Lung (tissue), 12 donors: Measurements from ENCODE around the gene SPATA7. TPM values are rescaled to one million over a fixed set of nuclear protein-coding genes. Genes with fewer than 3 reads are reported as not detected.
"Not testable (repeated sequence)": the region's sequence is repeated elsewhere in the genome, so short reads cannot be mapped to it uniquely, and the experiment has no call there.

Experiments used
- ATAC-seq: fragments of 200-7000 bp; cut with Tn5 transposase; one replicate; pipeline ENCODE4 v1.9.1; 2020; ENCODE audit warnings: moderate number of reproducible peaks; ENCODE audit not compliant: insufficient read depth, low FRiP score
- DNase-seq, 3 donors: peaks; one replicate each; pipeline ENCODE4 v3.0.0-alpha.2; 2013 to 2017
- H3K27ac ChIP-seq, 2 donors: one replicate each; pipeline ENCODE4 v1.5.1; 2013; ENCODE audit warnings: mild to moderate bottlenecking in 2 of 2, moderate library complexity in 2 of 2, control low read depth in 1 of 2, inconsistent platforms in 1 of 2, low read depth in 1 of 2, low read length in 1 of 2
- H3K27me3 ChIP-seq, 3 donors: one replicate each; pipeline ENCODE4 v1.5.1; 2013; ENCODE audit warnings: low read length in 2 of 3; ENCODE audit not compliant: control insufficient read depth in 3 of 3, insufficient read depth in 3 of 3
- H3K36me3 ChIP-seq, 4 donors: one replicate each; pipeline ENCODE4 v1.5.1; 2013; ENCODE audit warnings: low read length in 4 of 4, mild to moderate bottlenecking in 1 of 4, moderate library complexity in 1 of 4; ENCODE audit not compliant: control insufficient read depth in 4 of 4, insufficient read depth in 4 of 4
- H3K4me1 ChIP-seq, 5 donors: one replicate each; pipeline ENCODE4 v1.5.1; 2013; ENCODE audit warnings: low read length in 5 of 5, mild to moderate bottlenecking in 2 of 5, moderate library complexity in 1 of 5; ENCODE audit not compliant: control insufficient read depth in 5 of 5, insufficient read depth in 5 of 5
- H3K4me3 ChIP-seq: one replicate; pipeline ENCODE4 v1.5.1; 2013; ENCODE audit warnings: mild to moderate bottlenecking, control low read depth, moderate library complexity
- H3K9ac ChIP-seq, 2 donors: one replicate each; pipeline ENCODE4 v1.5.1; 2013; ENCODE audit warnings: low read length in 2 of 2, control low read depth in 1 of 2; ENCODE audit not compliant: insufficient read depth in 1 of 2
- H3K9me3 ChIP-seq, 4 donors: one replicate each; pipeline ENCODE4 v1.5.1; 2013; ENCODE audit warnings: low read length in 3 of 4, mild to moderate bottlenecking in 1 of 4, moderate library complexity in 1 of 4; ENCODE audit not compliant: control insufficient read depth in 4 of 4, insufficient read depth in 3 of 4
- CTCF ChIP-seq: IDR thresholded peaks from 2 replicates; pipeline ENCODE4 v1.5.1; 2012; ENCODE audit warnings: mild to moderate bottlenecking; ENCODE audit errors: control extremely low read depth, extremely low read depth
- WGBS, 2 donors: extraction: QIAGEN DNeasy Blood & Tissue Kit; methylation state at CpG; one replicate each; pipeline ENCODE4 v1.1.7; 2013; 5-methylcytosine and 5-hydroxymethylcytosine counted together
- polyA plus RNA-seq, 2 donors: library from polyadenylated mRNA; stranded (reverse); fragments of 200-250 nt; gene quantifications; one replicate each; pipeline ENCODE4 v1.2.1, GENCODE V29; 2013
- total RNA-seq, 2 donors: library from RNA; depleted of rRNA in 1 of 2; stranded (reverse); fragments of >200 nt in 1 of 2; gene quantifications; one replicate each; pipeline ENCODE4 v1.2.1, GENCODE V29; 2014 to 2021
- donor health status: control.
- donor health status: control.
- donor health status: Bipolar disorder and iron deficiency.
- donor health status: healthy.
- donor health status: DM: yes; HTN: yes; CAD: no.

The SPATA7 gene
- total and polyA plus RNA-seq, 4 donors = 4.3 to 34.0 (median 9.7) TPM

GRCh38 chr14:88380405-88380804 lies 5.1 kb upstream of the SPATA7 start:
- Histone ChIP-seq H3K27me3 (peaks cover 0 to 4% (median 0%) of the 10 kb centered on the region in 3 donors), H3K9ac (no peak overlapping the region), H3K36me3 (no peaks in the 10 kb centered on the region), H3K9me3 (no peaks in the 10 kb centered on the region), H3K27ac (no peak overlapping the region), H3K4me3 (no peak overlapping the region), H3K4me1 (peaks cover 0 to 5% (median 0%) of the 10 kb centered on the region in 5 donors)
- no peak for TF ChIP-seq CTCF
- ATAC-seq = no peak
- 61 to 64% methylated on average over 3 of the region's 3 CpGs for WGBS, 2 donors
- peak in 2 of 3 donors; percentile 25 to 43 for DNase-seq

- WGBS, 2 donors = 94 to 95% methylated on average over 12 of the region's 12 CpGs
- not testable (repeated sequence) for H3K9me3 ChIP-seq, H3K9ac ChIP-seq, ATAC-seq, H3K36me3 ChIP-seq, DNase-seq, H3K27ac ChIP-seq, H3K4me3 ChIP-seq, H3K27me3 ChIP-seq
- peaks cover 0 to 11% (median 0%) of the 10 kb centered on the region in 5 donors for H3K4me1 ChIP-seq
These were observed 3.8 kb upstream of the SPATA7 start for GRCh38 chr14:88381634-88382033.

GRCh38 chr14:88384718-88385117 lies 739 bp upstream of the SPATA7 start:
- Histone ChIP-seq H3K36me3 (no peaks in the 10 kb centered on the region), H3K4me3 (no peak overlapping the region), H3K27ac (no peak overlapping the region), H3K27me3 (peaks cover 0 to 4% (median 0%) of the 10 kb centered on the region in 3 donors), H3K9me3 (no peaks in the 10 kb centered on the region), H3K9ac (peak overlapping the region; percentile 97 to 98), H3K4me1 (peaks cover 0 to 15% (median 0%) of the 10 kb centered on the region in 5 donors)
- no peak for TF ChIP-seq CTCF
- WGBS, 2 donors = 14 to 18% methylated on average over 3 of the region's 3 CpGs
- ATAC-seq (no peak), DNase-seq (peak in 2 of 3 donors; percentile 14 to 38)

- DNase-seq = peak in 1 of 3 donors; percentile 10
- peak overlapping the region; percentile 80 to 97 for H3K9ac ChIP-seq
- H3K36me3 ChIP-seq = peaks cover 0 to 1% (median 0%) of the 10 kb centered on the region in 4 donors
- H3K27me3 ChIP-seq = peaks cover 0 to 4% (median 0%) of the 10 kb centered on the region in 3 donors
- H3K9me3 ChIP-seq = no peaks in the 10 kb centered on the region
- WGBS, 2 donors = 49 to 62% methylated on average over 9 of the region's 9 CpGs
- no peak for ATAC-seq
- H3K4me1 ChIP-seq = peaks cover 0 to 15% (median 0%) of the 10 kb centered on the region in 5 donors
- no peak for TF ChIP-seq CTCF
- H3K4me3 ChIP-seq = peak overlapping the region; percentile 71
- H3K27ac ChIP-seq = peak overlapping the region in 1 of 2 donors; percentile 72
These were observed 868 bp downstream of the SPATA7 start for GRCh38 chr14:88386256-88386794.
